ENCODE data around the gene TMEM158. TPM values are rescaled to one million over a fixed set of nuclear protein-coding genes. Genes with fewer than 3 reads are reported as not detected.

Gene TMEM158
- polyA plus RNA-seq, 2 donors: 1.7 to 5.6 TPM

- no peak overlapping the region for H3K4me3 ChIP-seq (ENCODE audit: low read depth in 1 of 2, low read length in 2 of 2)
- no peaks in the 10 kb centered on the region for H3K4me1 ChIP-seq (ENCODE audit: control insufficient read depth in 2 of 2, insufficient read depth in 2 of 2, low read length in 1 of 2)
- no peak overlapping the region for H3K27ac ChIP-seq (ENCODE audit: low read depth in 2 of 2, low read length in 1 of 2)
- no peaks in the 10 kb centered on the region for H3K27me3 ChIP-seq (ENCODE audit: control insufficient read depth in 1 of 2, insufficient read depth in 2 of 2, low read length in 2 of 2)
- no peaks in the 10 kb centered on the region for H3K36me3 ChIP-seq (ENCODE audit: control insufficient read depth in 2 of 2, insufficient read depth in 2 of 2, low read length in 1 of 2)
- H3K9me3 ChIP-seq (ENCODE audit: control insufficient read depth in 2 of 2, insufficient read depth in 1 of 2, low read depth in 1 of 2, low read length in 1 of 2): no peaks in the 10 kb centered on the region
Measured at GRCh38 chr3:45259133-45259532, 33.0 kb upstream of the TMEM158 start.

GRCh38 chr3:45258317-45258716 is 32.2 kb upstream of the TMEM158 start:
- Histone ChIP-seq H3K4me3 (ENCODE audit: low read depth in 1 of 2, low read length in 2 of 2) (no peak overlapping the region), H3K27ac (ENCODE audit: low read depth in 2 of 2, low read length in 1 of 2) (no peak overlapping the region), H3K36me3 (ENCODE audit: control insufficient read depth in 2 of 2, insufficient read depth in 2 of 2, low read length in 1 of 2) (no peaks in the 10 kb centered on the region), H3K27me3 (ENCODE audit: control insufficient read depth in 1 of 2, insufficient read depth in 2 of 2, low read length in 2 of 2) (no peaks in the 10 kb centered on the region), H3K9me3 (ENCODE audit: control insufficient read depth in 2 of 2, insufficient read depth in 1 of 2, low read depth in 1 of 2, low read length in 1 of 2) (no peaks in the 10 kb centered on the region), H3K4me1 (ENCODE audit: control insufficient read depth in 2 of 2, insufficient read depth in 2 of 2, low read length in 1 of 2) (no peaks in the 10 kb centered on the region)
- 83 to 84% methylated on average over 3 of the region's 3 CpGs for WGBS, 2 donors

GRCh38 chr3:45253316-45253715 is 27.2 kb upstream of the TMEM158 start:
- no peaks in the 10 kb centered on the region for H3K36me3 ChIP-seq (ENCODE audit: control insufficient read depth in 2 of 2, insufficient read depth in 2 of 2, low read length in 1 of 2)
- 78 to 89% methylated on average over 3 of the region's 3 CpGs for WGBS, 2 donors
- H3K4me1 ChIP-seq (ENCODE audit: control insufficient read depth in 2 of 2, insufficient read depth in 2 of 2, low read length in 1 of 2): no peaks in the 10 kb centered on the region
- no peaks in the 10 kb centered on the region for H3K9me3 ChIP-seq (ENCODE audit: control insufficient read depth in 2 of 2, insufficient read depth in 1 of 2, low read depth in 1 of 2, low read length in 1 of 2)
- H3K27ac ChIP-seq (ENCODE audit: low read depth in 2 of 2, low read length in 1 of 2): no peak overlapping the region
- H3K27me3 ChIP-seq (ENCODE audit: control insufficient read depth in 1 of 2, insufficient read depth in 2 of 2, low read length in 2 of 2): no peaks in the 10 kb centered on the region
- H3K4me3 ChIP-seq (ENCODE audit: low read depth in 1 of 2, low read length in 2 of 2): no peak overlapping the region

- Histone ChIP-seq H3K27ac (ENCODE audit: low read depth in 2 of 2, low read length in 1 of 2) (no peak overlapping the region), H3K36me3 (ENCODE audit: control insufficient read depth in 2 of 2, insufficient read depth in 2 of 2, low read length in 1 of 2) (no peaks in the 10 kb centered on the region), H3K27me3 (ENCODE audit: control insufficient read depth in 1 of 2, insufficient read depth in 2 of 2, low read length in 2 of 2) (no peaks in the 10 kb centered on the region), H3K4me1 (ENCODE audit: control insufficient read depth in 2 of 2, insufficient read depth in 2 of 2, low read length in 1 of 2) (no peaks in the 10 kb centered on the region), H3K9me3 (ENCODE audit: control insufficient read depth in 2 of 2, insufficient read depth in 1 of 2, low read depth in 1 of 2, low read length in 1 of 2) (no peaks in the 10 kb centered on the region), H3K4me3 (ENCODE audit: low read depth in 1 of 2, low read length in 2 of 2) (no peak overlapping the region)
- 81 to 88% methylated on average over 5 of the region's 5 CpGs for WGBS, 2 donors
Measured at GRCh38 chr3:45252826-45253225, 26.7 kb upstream of the TMEM158 start.

GRCh38 chr3:45249391-45249790 is 23.3 kb upstream of the TMEM158 start:
- Histone ChIP-seq H3K27ac (ENCODE audit: low read depth in 2 of 2, low read length in 1 of 2) (no peak overlapping the region), H3K27me3 (ENCODE audit: control insufficient read depth in 1 of 2, insufficient read depth in 2 of 2, low read length in 2 of 2) (no peaks in the 10 kb centered on the region), H3K9me3 (ENCODE audit: control insufficient read depth in 2 of 2, insufficient read depth in 1 of 2, low read depth in 1 of 2, low read length in 1 of 2) (no peaks in the 10 kb centered on the region), H3K4me3 (ENCODE audit: low read depth in 1 of 2, low read length in 2 of 2) (no peak overlapping the region), H3K4me1 (ENCODE audit: control insufficient read depth in 2 of 2, insufficient read depth in 2 of 2, low read length in 1 of 2) (no peaks in the 10 kb centered on the region), H3K36me3 (ENCODE audit: control insufficient read depth in 2 of 2, insufficient read depth in 2 of 2, low read length in 1 of 2) (no peaks in the 10 kb centered on the region)
- 66 to 69% methylated on average over 1 of the region's 1 CpG for WGBS, 2 donors

GRCh38 chr3:45246241-45246640 is 20.2 kb upstream of the TMEM158 start:
- WGBS, 2 donors: 76 to 92% methylated on average over 3 of the region's 3 CpGs
- H3K36me3 ChIP-seq (ENCODE audit: control insufficient read depth in 2 of 2, insufficient read depth in 2 of 2, low read length in 1 of 2): no peaks in the 10 kb centered on the region

GRCh38 chr3:45244356-45244755 is 18.3 kb upstream of the TMEM158 start:
- H3K4me1 ChIP-seq (ENCODE audit: control insufficient read depth in 2 of 2, insufficient read depth in 2 of 2, low read length in 1 of 2): no peaks in the 10 kb centered on the region
- H3K9me3 ChIP-seq (ENCODE audit: control insufficient read depth in 2 of 2, insufficient read depth in 1 of 2, low read depth in 1 of 2, low read length in 1 of 2): no peaks in the 10 kb centered on the region
- WGBS, 2 donors: 77 to 82% methylated on average over 6 of the region's 6 CpGs
- H3K27me3 ChIP-seq (ENCODE audit: control insufficient read depth in 1 of 2, insufficient read depth in 2 of 2, low read length in 2 of 2): no peaks in the 10 kb centered on the region
- no peak overlapping the region for H3K27ac ChIP-seq (ENCODE audit: low read depth in 2 of 2, low read length in 1 of 2)
- no peaks in the 10 kb centered on the region for H3K36me3 ChIP-seq (ENCODE audit: control insufficient read depth in 2 of 2, insufficient read depth in 2 of 2, low read length in 1 of 2)
- H3K4me3 ChIP-seq (ENCODE audit: low read depth in 1 of 2, low read length in 2 of 2): no peak overlapping the region

More at GRCh38 chr3:45246241-45246640, 20.2 kb upstream of the TMEM158 start:
- Histone ChIP-seq H3K9me3 (ENCODE audit: control insufficient read depth in 2 of 2, insufficient read depth in 1 of 2, low read depth in 1 of 2, low read length in 1 of 2) (no peaks in the 10 kb centered on the region), H3K4me1 (ENCODE audit: control insufficient read depth in 2 of 2, insufficient read depth in 2 of 2, low read length in 1 of 2) (no peaks in the 10 kb centered on the region), H3K27ac (ENCODE audit: low read depth in 2 of 2, low read length in 1 of 2) (peak overlapping the region in 1 of 2 donors; percentile 24), H3K27me3 (ENCODE audit: control insufficient read depth in 1 of 2, insufficient read depth in 2 of 2, low read length in 2 of 2) (no peaks in the 10 kb centered on the region), H3K4me3 (ENCODE audit: low read depth in 1 of 2, low read length in 2 of 2) (no peak overlapping the region)

GRCh38 chr3:45241206-45241605 is 15.1 kb upstream of the TMEM158 start:
- no peaks in the 10 kb centered on the region for H3K36me3 ChIP-seq (ENCODE audit: control insufficient read depth in 2 of 2, insufficient read depth in 2 of 2, low read length in 1 of 2)
- 67 to 76% methylated on average over 3 of the region's 3 CpGs for WGBS, 2 donors
- H3K4me1 ChIP-seq (ENCODE audit: control insufficient read depth in 2 of 2, insufficient read depth in 2 of 2, low read length in 1 of 2): no peaks in the 10 kb centered on the region
- H3K9me3 ChIP-seq (ENCODE audit: control insufficient read depth in 2 of 2, insufficient read depth in 1 of 2, low read depth in 1 of 2, low read length in 1 of 2): no peaks in the 10 kb centered on the region
- no peaks in the 10 kb centered on the region for H3K27me3 ChIP-seq (ENCODE audit: control insufficient read depth in 1 of 2, insufficient read depth in 2 of 2, low read length in 2 of 2)
- H3K4me3 ChIP-seq (ENCODE audit: low read depth in 1 of 2, low read length in 2 of 2): no peak overlapping the region
- no peak overlapping the region for H3K27ac ChIP-seq (ENCODE audit: low read depth in 2 of 2, low read length in 1 of 2)

GRCh38 chr3:45240292-45240691 is 14.2 kb upstream of the TMEM158 start:
- no peaks in the 10 kb centered on the region for H3K4me1 ChIP-seq (ENCODE audit: control insufficient read depth in 2 of 2, insufficient read depth in 2 of 2, low read length in 1 of 2)
- no peaks in the 10 kb centered on the region for H3K9me3 ChIP-seq (ENCODE audit: control insufficient read depth in 2 of 2, insufficient read depth in 1 of 2, low read depth in 1 of 2, low read length in 1 of 2)
- 63 to 70% methylated on average over 4 of the region's 4 CpGs for WGBS, 2 donors
- no peak overlapping the region for H3K27ac ChIP-seq (ENCODE audit: low read depth in 2 of 2, low read length in 1 of 2)
- H3K27me3 ChIP-seq (ENCODE audit: control insufficient read depth in 1 of 2, insufficient read depth in 2 of 2, low read length in 2 of 2): no peaks in the 10 kb centered on the region
- H3K36me3 ChIP-seq (ENCODE audit: control insufficient read depth in 2 of 2, insufficient read depth in 2 of 2, low read length in 1 of 2): no peaks in the 10 kb centered on the region
- no peak overlapping the region for H3K4me3 ChIP-seq (ENCODE audit: low read depth in 1 of 2, low read length in 2 of 2)

- Histone ChIP-seq H3K9me3 (ENCODE audit: control insufficient read depth in 2 of 2, insufficient read depth in 1 of 2, low read depth in 1 of 2, low read length in 1 of 2) (no peaks in the 10 kb centered on the region), H3K27me3 (ENCODE audit: control insufficient read depth in 1 of 2, insufficient read depth in 2 of 2, low read length in 2 of 2) (no peaks in the 10 kb centered on the region), H3K4me1 (ENCODE audit: control insufficient read depth in 2 of 2, insufficient read depth in 2 of 2, low read length in 1 of 2) (peaks cover 0 to 3% of the 10 kb centered on the region in 2 donors), H3K36me3 (ENCODE audit: control insufficient read depth in 2 of 2, insufficient read depth in 2 of 2, low read length in 1 of 2) (no peaks in the 10 kb centered on the region), H3K4me3 (ENCODE audit: low read depth in 1 of 2, low read length in 2 of 2) (no peak overlapping the region), H3K27ac (ENCODE audit: low read depth in 2 of 2, low read length in 1 of 2) (no peak overlapping the region)
- 77 to 79% methylated on average over 4 of the region's 4 CpGs for WGBS, 2 donors
Measured at GRCh38 chr3:45239254-45239653, 13.2 kb upstream of the TMEM158 start.
